HepG2 (cell line): Measurements from ENCODE around the gene TMEM198. TPM values are rescaled to one million over a fixed set of nuclear protein-coding genes. Genes with fewer than 3 reads are reported as not detected.

Experiments
- ETV5 ChIP-seq: IDR thresholded peaks from 2 replicates; pipeline ENCODE4 v1.6.1; 2018; ENCODE audit warnings: missing biosample characterization, missing genetic modification reagents, inconsistent platforms, borderline replicate concordance
- FOXA3 ChIP-seq: IDR thresholded peaks from 2 replicates; pipeline ENCODE4 v1.6.1; 2016; ENCODE audit warnings: missing genetic modification reagents, missing compliant biosample characterization
- GLI4 ChIP-seq: sonication (generic); formaldehyde crosslinking; IDR thresholded peaks from 2 replicates; pipeline ENCODE4 v1.5.1; 2020; ENCODE audit warnings: missing genetic modification reagents, mild to moderate bottlenecking, moderate library complexity, borderline replicate concordance
- NFIC ChIP-seq: IDR thresholded peaks from 2 replicates; pipeline ENCODE4 v1.6.1; 2012; ENCODE audit warnings: mild to moderate bottlenecking, low read length, inconsistent platforms
- NFKBIZ ChIP-seq: IDR thresholded peaks from 2 replicates; pipeline ENCODE4 v1.6.1; 2018; ENCODE audit warnings: missing genetic modification reagents, missing compliant biosample characterization
- NR2F1 ChIP-seq, 2 experiments: fragments of 450-650 bp in 1 of 2; formaldehyde crosslinking in 1 of 2; IDR thresholded peaks; 2 replicates each; pipeline versions ENCODE4 v1.5.0 to v1.6.1; 2016 to 2020; ENCODE audit warnings: mild to moderate bottlenecking in 1 of 2, missing compliant biosample characterization in 1 of 2, missing genetic modification reagents in 1 of 2, moderate library complexity in 1 of 2
- RBM39 ChIP-seq: fragments of 200-400 bp; formaldehyde crosslinking; IDR thresholded peaks from one replicate; pipeline ENCODE4 v1.6.1; 2018; ENCODE audit warnings: antibody characterized with exemption, mild to moderate bottlenecking, low read depth, low read length; ENCODE audit not compliant: poor library complexity, severe bottlenecking
- SMAD3 ChIP-seq: sonication (generic); formaldehyde crosslinking; IDR thresholded peaks from 2 replicates; pipeline ENCODE4 v1.4.0; 2020; ENCODE audit warnings: missing genetic modification reagents
- SNAPC5 ChIP-seq: sonication (generic); formaldehyde crosslinking; IDR thresholded peaks from 2 replicates; pipeline ENCODE4 v1.8.1; 2023; ENCODE audit warnings: mild to moderate bottlenecking, missing genetic modification reagents, borderline replicate concordance
- TEAD2 ChIP-seq: sonication (generic); formaldehyde crosslinking; IDR thresholded peaks from 2 replicates; pipeline ENCODE4 v1.9.0; 2021; ENCODE audit warnings: missing genetic modification reagents
- ZMYM2 ChIP-seq: sonication (generic); formaldehyde crosslinking; IDR thresholded peaks from 2 replicates; pipeline ENCODE4 v1.8.0; 2022; ENCODE audit warnings: mild to moderate bottlenecking, missing genetic modification reagents
- ZNF124 ChIP-seq: sonication (generic); formaldehyde crosslinking; IDR thresholded peaks from 2 replicates; pipeline ENCODE4 v1.4.0; 2020; ENCODE audit warnings: missing genetic modification reagents
- ZNF180 ChIP-seq: sonication (generic); formaldehyde crosslinking; IDR thresholded peaks from 2 replicates; pipeline ENCODE4 v1.4.0; 2020; ENCODE audit warnings: low read depth, missing genetic modification reagents, borderline replicate concordance
- ZNF253 ChIP-seq: sonication (generic); formaldehyde crosslinking; IDR thresholded peaks from 2 replicates; pipeline ENCODE4 v1.8.0; 2022; ENCODE audit warnings: mild to moderate bottlenecking, missing genetic modification reagents, borderline replicate concordance
- ZNF674 ChIP-seq: sonication (generic); formaldehyde crosslinking; IDR thresholded peaks from 2 replicates; pipeline ENCODE4 v1.5.0; 2020; ENCODE audit warnings: low read depth, mild to moderate bottlenecking, missing genetic modification reagents
- polyA plus RNA-seq, 8 experiments: library from polyadenylated mRNA; depleted of rRNA in 3 of 8; stranded (reverse) in 7 of 8; unstranded in 1 of 8; fragments of >200 nt; fragmentation: Illumina TruSeq in 4 of 8; extraction: Trizol in 4 of 8; gene quantifications; 2 replicates each; pipeline versions ENCODE4 v1.2.1 to v1.2.3, GENCODE V29; 2011 to 2016; ENCODE audit warnings: low read depth in 4 of 8, missing spikeins in 1 of 8, mixed read lengths in 1 of 8; ENCODE audit not compliant: insufficient read depth in 1 of 8
- total RNA-seq, 5 experiments: library from RNA; depleted of rRNA; stranded (reverse); fragments of >200 nt; fragmentation: Illumina TruSeq; extraction: Trizol; gene quantifications; 2 replicates each; pipeline ENCODE4 v1.2.3, GENCODE V29; 2016; ENCODE audit warnings: low read depth in 1 of 5
- TF ChIP-seq, protein P1 (sequence below): sonication (generic); formaldehyde crosslinking; IDR thresholded peaks from 2 replicates; pipeline ENCODE4 v1.5.0; 2020; ENCODE audit warnings: mild to moderate bottlenecking, missing genetic modification reagents, borderline replicate concordance
- TF ChIP-seq, protein P2 (sequence below): sonication (generic); formaldehyde crosslinking; IDR thresholded peaks from 2 replicates; pipeline ENCODE4 v1.4.0; 2020; ENCODE audit warnings: missing genetic modification reagents
- TF ChIP-seq, protein P3 (sequence below): sonication (generic); formaldehyde crosslinking; conservative IDR thresholded peaks from 2 replicates; pipeline ENCODE4 v1.8.0; 2022; ENCODE audit warnings: low read depth, missing genetic modification reagents

TMEM198 gene
- total and polyA plus RNA-seq, 2 of the 13 experiments (the other 11 are each of a cell fraction or from before 2014, with no cell fraction given) = 17.3 to 23.5 TPM

GRCh38 chr2:219597552-219598307 lies 53.9 kb downstream of the TMEM198 start, which contains the start of gene STK11IP (continued):
- TF ChIP-seq, protein P1, sequence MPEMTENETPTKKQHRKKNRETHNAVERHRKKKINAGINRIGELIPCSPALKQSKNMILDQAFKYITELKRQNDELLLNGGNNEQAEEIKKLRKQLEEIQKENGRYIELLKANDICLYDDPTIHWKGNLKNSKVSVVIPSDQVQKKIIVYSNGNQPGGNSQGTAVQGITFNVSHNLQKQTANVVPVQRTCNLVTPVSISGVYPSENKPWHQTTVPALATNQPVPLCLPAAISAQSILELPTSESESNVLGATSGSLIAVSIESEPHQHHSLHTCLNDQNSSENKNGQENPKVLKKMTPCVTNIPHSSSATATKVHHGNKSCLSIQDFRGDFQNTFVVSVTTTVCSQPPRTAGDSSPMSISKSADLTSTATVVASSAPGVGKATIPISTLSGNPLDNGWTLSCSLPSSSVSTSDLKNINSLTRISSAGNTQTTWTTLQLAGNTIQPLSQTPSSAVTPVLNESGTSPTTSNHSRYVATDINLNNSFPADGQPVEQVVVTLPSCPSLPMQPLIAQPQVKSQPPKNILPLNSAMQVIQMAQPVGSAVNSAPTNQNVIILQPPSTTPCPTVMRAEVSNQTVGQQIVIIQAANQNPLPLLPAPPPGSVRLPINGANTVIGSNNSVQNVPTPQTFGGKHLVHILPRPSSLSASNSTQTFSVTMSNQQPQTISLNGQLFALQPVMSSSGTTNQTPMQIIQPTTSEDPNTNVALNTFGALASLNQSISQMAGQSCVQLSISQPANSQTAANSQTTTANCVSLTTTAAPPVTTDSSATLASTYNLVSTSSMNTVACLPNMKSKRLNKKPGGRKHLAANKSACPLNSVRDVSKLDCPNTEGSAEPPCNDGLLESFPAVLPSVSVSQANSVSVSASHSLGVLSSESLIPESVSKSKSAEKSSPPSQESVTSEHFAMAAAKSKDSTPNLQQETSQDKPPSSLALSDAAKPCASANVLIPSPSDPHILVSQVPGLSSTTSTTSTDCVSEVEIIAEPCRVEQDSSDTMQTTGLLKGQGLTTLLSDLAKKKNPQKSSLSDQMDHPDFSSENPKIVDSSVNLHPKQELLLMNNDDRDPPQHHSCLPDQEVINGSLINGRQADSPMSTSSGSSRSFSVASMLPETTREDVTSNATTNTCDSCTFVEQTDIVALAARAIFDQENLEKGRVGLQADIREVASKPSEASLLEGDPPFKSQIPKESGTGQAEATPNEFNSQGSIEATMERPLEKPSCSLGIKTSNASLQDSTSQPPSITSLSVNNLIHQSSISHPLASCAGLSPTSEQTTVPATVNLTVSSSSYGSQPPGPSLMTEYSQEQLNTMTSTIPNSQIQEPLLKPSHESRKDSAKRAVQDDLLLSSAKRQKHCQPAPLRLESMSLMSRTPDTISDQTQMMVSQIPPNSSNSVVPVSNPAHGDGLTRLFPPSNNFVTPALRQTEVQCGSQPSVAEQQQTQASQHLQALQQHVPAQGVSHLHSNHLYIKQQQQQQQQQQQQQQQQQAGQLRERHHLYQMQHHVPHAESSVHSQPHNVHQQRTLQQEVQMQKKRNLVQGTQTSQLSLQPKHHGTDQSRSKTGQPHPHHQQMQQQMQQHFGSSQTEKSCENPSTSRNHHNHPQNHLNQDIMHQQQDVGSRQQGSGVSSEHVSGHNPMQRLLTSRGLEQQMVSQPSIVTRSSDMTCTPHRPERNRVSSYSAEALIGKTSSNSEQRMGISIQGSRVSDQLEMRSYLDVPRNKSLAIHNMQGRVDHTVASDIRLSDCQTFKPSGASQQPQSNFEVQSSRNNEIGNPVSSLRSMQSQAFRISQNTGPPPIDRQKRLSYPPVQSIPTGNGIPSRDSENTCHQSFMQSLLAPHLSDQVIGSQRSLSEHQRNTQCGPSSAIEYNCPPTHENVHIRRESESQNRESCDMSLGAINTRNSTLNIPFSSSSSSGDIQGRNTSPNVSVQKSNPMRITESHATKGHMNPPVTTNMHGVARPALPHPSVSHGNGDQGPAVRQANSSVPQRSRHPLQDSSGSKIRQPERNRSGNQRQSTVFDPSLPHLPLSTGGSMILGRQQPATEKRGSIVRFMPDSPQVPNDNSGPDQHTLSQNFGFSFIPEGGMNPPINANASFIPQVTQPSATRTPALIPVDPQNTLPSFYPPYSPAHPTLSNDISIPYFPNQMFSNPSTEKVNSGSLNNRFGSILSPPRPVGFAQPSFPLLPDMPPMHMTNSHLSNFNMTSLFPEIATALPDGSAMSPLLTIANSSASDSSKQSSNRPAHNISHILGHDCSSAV (CRISPR knock-in tag) = peak; percentile 91; the same call in 1 of the 2 replicates
- TF ChIP-seq ZNF124 (CRISPR knock-in tag) (peak; percentile 63; the same call in 1 of the 2 replicates), GLI4 (CRISPR knock-in tag) (peak; percentile 80; the same call in 1 of the 2 replicates), ZNF180 (CRISPR knock-in tag) (0 out of 2 replicates have a peak, but pooled peaks have one; percentile 63), SNAPC5 (CRISPR knock-in tag) (no peak), SMAD3 (CRISPR knock-in tag) (peak; percentile 86), ZNF253 (CRISPR knock-in tag) (peak; percentile 86; the same call in 1 of the 2 replicates), NFIC (peak; percentile 66), RBM39 (peak; percentile 88), NFKBIZ (CRISPR knock-in tag) (no peak; the same call in none of the 2 replicates), ETV5 (CRISPR knock-in tag) (peak; percentile 82), ZNF674 (peak; percentile 75; the same call in 1 of the 2 replicates), ZMYM2 (CRISPR knock-in tag) (no peak), FOXA3 (CRISPR knock-in tag) (peak; percentile 66), TEAD2 (CRISPR knock-in tag) (no peak), NR2F1 (CRISPR knock-in tag; IDR thresholded peaks at IDR 0.05) (no peak; a peak in 2 of 4 replicates)
- TF ChIP-seq, protein P2, sequence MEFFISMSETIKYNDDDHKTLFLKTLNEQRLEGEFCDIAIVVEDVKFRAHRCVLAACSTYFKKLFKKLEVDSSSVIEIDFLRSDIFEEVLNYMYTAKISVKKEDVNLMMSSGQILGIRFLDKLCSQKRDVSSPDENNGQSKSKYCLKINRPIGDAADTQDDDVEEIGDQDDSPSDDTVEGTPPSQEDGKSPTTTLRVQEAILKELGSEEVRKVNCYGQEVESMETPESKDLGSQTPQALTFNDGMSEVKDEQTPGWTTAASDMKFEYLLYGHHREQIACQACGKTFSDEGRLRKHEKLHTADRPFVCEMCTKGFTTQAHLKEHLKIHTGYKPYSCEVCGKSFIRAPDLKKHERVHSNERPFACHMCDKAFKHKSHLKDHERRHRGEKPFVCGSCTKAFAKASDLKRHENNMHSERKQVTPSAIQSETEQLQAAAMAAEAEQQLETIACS = no peak
- TF ChIP-seq, protein P3, sequence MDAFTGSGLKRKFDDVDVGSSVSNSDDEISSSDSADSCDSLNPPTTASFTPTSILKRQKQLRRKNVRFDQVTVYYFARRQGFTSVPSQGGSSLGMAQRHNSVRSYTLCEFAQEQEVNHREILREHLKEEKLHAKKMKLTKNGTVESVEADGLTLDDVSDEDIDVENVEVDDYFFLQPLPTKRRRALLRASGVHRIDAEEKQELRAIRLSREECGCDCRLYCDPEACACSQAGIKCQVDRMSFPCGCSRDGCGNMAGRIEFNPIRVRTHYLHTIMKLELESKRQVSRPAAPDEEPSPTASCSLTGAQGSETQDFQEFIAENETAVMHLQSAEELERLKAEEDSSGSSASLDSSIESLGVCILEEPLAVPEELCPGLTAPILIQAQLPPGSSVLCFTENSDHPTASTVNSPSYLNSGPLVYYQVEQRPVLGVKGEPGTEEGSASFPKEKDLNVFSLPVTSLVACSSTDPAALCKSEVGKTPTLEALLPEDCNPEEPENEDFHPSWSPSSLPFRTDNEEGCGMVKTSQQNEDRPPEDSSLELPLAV (CRISPR knock-in tag) = no peak
